Measurements from ENCODE around the gene HHIP.

Gene HHIP

GRCh38 chr4:144658015-144658567, 12.1 kb downstream of the HHIP start:
- no peak for DNase-seq

DNA sequence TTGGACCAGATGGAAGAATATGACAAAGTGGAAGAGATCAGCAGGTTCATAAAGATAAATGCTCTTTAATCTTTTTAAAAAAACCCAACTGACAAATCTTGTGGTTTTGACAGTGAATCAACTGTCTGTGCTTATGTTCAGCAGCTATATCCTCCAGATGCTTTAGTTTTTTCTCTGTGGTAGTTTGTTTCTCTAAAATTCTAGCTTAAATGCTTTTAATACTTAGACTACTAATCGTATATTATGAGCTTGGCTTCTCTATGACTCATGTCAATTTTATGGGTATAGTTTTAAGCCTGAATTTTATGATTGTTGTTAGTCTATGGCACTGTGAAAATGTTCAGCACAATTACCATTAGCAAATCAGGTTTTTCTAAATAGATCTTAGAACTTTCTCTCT, 12.9 kb downstream of the HHIP start:
- DNase-seq, result no peak

GRCh38 chr4:144659447-144659846, 13.5 kb downstream of the HHIP start:
- no peak for DNase-seq

DNA sequence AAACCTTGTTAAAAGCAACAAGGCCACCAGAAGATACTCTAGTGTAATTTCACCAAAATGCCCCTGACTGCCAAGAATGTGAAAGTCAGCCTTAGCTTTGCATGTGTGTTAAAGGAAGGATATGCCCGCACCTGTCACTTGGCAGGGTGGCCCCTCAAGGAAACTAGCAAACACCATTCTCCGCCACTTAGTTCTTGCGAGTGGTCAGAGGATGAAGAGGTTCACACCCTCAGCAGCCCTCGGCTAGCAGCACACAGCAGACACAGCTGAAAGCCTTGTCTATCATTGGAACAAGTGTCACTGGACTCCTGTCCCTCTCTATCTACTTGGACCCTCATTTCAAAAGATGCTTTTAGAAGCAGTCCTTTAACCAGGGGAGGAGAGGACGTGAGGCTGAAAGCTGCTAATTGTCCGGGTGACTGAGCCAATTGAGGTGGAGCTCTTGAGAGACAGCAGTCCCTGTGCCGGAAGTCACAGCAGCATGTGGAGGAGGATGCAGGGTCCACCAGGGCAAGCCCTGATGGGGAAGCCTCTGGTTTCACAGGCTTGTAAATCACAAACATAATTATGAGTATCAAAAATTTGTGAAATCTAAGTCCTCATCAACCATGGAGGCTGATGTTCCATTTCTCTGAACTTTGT, 18.0 kb downstream of the HHIP start:
- no peak for DNase-seq

DNA sequence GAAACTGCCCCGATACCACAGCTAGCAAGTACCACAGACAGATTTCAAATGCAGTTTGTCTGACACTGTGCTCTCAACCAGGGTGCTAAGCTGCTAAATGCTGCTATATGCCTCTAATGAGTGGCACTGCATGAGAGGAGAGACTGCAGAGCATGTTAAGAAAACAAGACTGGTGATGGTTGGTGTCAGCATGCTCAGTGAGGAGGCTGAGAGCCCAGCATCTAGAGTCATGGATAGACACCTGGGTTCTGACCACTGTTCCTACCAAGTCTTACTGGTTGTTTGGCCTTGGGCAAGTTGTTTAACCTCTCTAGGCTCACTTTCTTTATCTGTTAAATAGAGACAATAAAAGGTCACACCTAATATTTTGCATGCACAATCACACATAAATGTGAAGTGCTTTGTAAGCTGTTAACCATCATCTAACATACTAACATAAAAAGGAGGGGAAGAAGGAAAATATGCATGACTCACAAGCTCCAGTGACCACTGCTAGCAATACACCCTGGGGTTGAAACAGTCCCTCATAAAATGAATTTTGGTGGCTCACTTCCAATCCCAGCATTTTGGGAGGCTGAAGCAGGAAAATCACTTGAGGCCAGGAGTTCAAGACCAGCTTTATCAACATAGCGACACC, 20.7 kb downstream of the HHIP start:
- DNase-seq, result no peak

DNA sequence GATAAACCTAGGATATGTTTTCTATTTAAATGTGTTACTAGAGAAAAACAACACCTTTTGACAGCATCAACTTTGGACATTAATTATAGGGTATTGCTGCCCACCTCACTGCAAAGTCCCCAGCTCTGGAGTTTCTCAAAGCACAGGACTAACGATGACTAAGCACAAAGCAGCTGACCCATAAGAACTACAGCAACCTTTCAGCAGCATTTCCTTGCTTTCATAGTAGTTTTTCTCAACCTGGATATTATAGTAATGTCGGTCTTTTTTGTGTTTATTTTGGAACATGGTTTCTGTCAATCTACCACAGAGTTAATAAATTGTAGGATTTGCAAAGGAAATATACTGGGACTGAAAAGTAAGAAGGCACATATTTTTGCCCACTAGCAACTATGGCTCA, 21.5 kb downstream of the HHIP start:
- DNase-seq, result no peak

- DNase-seq, result no peak
These were observed 24.8 kb downstream of the HHIP start for GRCh38 chr4:144670776-144671175.

- DNase-seq, result no peak
These were observed 28.8 kb downstream of the HHIP start for GRCh38 chr4:144674711-144675110.

DNA sequence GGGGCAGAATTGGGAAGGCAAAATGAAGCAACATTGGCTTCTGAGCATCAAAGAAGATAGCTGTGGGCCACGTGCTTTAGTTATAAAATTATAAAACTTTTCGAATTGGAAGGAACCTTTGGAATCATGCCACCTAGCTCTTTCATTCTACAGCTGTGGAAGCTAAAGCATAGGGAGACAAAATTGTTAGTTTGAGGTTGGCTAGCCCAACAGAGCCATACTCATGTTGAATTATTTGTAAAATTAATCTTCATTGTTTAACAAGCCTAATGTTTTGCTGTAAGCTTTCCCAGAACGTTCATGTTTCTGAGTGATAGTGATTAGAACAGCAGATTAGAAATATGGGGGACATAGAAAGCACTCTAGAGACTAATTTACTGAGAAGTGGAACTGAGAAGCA, 35.9 kb downstream of the HHIP start:
- no peak for DNase-seq

DNA sequence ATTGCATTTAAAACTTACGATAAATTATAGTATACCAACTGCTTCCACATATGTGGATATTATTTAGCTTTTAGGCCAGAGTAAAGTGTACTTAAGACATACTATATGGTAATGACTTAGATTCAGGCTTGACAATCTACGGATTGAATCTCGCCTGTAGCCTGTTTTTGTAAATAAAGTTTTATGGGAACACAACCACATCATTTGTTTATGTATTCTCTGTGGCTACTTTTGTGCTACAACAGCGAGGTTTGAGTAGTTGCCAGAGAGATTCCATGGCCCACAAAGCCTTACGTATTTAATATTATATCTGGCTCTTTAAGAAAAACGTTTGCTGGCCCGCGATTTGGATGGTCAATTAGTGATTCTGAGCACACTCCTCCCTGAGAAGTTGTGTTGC, 37.6 kb downstream of the HHIP start:
- DNase-seq, result no peak

DNA sequence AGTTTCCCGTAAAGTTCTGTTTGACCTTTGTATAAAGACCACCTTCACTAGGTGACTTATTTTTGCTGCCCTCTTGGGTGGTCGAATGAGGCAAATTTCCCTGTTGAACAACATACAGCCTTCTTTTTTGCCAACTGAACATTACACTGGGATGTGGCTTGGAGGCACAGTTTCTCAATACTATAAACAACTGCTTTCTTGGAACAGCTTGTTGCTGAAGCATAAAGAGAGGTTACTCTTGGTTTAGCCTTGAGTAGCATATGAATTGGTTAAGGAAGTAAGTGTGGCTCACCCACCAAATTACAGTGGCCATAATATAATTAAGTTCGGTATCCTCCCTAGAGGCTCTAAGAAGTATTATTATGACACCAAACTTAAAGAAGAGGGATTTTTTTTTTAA, 40.0 kb downstream of the HHIP start:
- DNase-seq, result no peak

GRCh38 chr4:144686921-144687320, 41.0 kb downstream of the HHIP start:
- DNase-seq, result no peak

DNA sequence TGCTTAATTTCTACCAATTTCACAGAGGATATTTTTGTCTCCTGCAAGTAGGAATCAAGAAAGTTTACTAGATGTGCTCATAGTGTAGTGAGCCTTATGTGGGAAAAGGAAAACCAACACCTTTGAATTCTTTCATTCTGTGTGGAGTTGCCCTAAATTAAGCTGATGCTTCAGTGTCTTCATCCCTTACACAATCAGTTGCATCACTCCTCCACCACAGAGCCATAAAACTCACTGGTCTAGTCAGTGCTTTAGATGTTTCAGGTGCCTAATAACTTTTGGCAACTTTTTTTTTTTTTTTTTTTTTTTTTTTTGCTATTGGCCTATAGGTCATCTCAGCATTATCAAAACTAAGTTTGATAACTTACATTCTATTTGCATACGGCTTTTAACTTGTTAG, 41.5 kb downstream of the HHIP start:
- no peak for DNase-seq

DNA sequence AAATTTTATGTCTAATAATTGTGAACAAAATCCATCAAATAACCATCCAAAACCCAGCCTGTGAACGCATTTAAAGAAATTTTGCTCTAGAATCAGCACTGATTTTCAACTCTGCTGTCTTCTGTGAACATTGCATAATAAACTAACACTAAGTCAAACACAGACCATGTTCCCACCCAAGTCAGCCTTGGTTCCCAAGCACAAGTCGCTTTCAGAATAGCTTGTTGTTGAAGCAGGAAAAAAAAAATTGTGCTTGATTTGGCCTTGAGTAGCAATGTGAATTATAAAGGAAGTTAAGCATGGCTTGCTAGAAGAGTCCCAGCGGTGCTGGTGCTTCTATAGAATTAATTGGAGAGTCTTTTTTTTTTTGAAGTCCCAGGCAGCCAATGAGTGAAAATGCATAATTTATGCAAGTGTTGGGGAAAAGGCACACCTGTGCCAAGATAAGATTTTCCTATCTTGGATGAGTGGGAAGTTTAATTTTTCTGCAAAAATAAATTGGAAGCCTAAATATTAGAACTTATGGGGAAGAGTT, 42.1 kb downstream of the HHIP start:
- DNase-seq, result no peak

- DNase-seq, result no peak
These were observed 43.2 kb downstream of the HHIP start for GRCh38 chr4:144689125-144689524.

- no peak for DNase-seq
These were observed 49.8 kb downstream of the HHIP start for GRCh38 chr4:144695721-144696120.

GRCh38 chr4:144696376-144696775, 50.4 kb downstream of the HHIP start:
- no peak for DNase-seq

DNA sequence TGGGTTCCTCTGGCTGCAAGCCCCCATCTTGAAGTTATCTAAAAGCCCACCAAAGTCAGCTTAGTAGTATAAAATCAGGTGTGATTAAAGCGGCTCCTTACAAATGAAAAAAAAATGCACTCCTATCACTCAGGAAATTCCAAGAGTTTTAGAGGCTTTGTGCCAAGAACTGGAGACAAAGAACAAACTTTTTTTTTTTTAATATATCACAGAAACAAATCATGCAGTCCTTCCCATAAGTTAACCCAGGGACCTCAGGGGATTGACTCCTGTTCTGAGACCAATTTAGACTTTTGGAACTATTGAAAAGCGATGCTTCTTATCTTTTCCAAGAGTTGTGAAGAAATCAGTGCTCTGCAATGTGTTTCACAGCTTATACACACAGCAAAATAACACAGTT, 53.6 kb downstream of the HHIP start:
- no peak for DNase-seq

DNA sequence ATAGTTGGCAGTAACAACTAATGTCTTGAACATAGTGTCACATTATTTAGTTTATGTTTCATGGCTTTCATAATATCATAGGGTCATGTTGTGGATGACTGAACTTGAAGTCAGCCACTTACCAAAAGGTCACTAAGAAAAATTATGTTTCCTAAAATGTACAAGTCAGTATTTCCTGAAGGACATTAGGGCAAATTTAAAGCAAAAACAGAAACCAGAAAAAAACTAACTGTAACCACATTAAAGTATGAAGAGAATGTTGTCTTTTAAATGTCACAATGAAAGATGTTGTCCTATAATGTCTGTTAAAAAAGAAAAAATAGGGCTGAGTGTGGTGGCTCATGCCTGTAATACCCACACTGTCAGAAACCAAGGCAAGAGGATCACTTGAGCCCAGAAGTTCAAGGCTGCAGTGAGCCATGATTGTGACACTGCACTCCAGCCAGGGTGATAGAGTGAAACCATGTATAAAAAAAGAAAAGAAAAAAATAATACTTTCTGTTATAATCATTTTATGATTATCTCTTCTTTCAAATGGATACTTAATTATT, 55.8 kb downstream of the HHIP start:
- DNase-seq, result no peak

- no peak for DNase-seq
These were observed 57.5 kb downstream of the HHIP start for GRCh38 chr4:144703494-144703893.

DNA sequence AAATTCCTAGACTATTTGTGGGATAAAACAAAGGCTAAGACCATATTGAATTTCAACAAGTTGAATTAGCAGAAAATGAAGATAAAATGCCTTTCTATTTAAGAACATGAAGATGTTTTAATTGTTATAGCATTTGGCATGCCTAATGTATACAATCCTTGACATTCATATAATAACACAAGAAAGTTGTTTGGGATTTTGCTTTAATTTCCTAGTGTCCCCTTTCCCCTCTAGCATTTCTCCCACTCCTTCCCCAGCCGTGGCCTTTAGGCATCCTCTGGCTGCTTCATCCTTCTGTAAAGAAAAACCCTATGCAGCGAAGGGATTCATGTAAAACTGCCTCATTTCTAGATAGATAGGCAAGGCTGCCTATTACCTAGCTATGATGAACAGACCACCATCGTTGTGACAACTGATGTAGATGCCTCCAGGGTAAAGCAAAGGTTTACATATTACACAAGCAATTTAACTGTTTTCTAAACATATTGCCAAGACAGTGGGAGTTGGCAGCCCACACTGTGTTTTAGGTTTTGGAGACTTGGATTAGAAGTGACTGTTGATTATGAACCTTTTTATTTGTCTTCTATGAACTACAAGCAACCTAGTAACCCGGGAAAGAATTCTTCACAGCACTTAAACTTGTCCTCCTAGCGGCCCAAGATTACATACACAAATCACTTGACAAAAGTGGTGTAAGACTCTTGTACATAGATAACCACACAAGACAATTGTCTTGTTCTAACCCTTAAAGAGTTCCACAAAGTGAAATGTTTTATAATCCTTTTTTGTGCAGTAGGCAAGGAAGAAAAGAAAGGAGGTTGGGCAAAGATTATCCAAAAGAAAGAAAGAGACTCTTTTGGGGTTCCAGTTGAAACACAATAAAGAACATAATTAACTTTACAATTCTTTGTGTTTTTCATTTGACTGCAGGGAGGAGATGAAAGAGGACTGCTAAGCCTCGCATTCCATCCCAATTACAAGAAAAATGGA, 59.9 kb downstream of the HHIP start:
- DNase-seq, result no peak

- DNase-seq, result no peak
These were observed 63.2 kb downstream of the HHIP start for GRCh38 chr4:144709159-144709558.

Measured in SHP77 treated with DMSO at 0.1 percent for 48 hours (cell line).